GM23338 (cell line): ENCODE measurements around the gene CNGA1. TPM values are rescaled to one million over a fixed set of nuclear protein-coding genes. Genes with fewer than 3 reads are reported as not detected.
"Not testable (repeated sequence)": the region's sequence is repeated elsewhere in the genome, so short reads cannot be mapped to it uniquely, and the experiment has no call there.

Experiments
- ATAC-seq: fragments of 200-7000 bp; cut with Tn5 transposase; 3 replicates; pipeline ENCODE4 v1.9.1; 2020
- DNase-seq: peaks from one replicate; pipeline ENCODE4 v3.0.0-alpha.2; 2015; ENCODE audit warnings: low spot score
- H2AFZ ChIP-seq: fragments of 200-600 bp; sonication (generic); 2 replicates; pipeline ENCODE4 v1.8.0; 2016; ENCODE audit warnings: antibody characterized with exemption, mild to moderate bottlenecking, moderate library complexity
- H3F3A ChIP-seq: fragments of 200-600 bp; sonication (generic); replicated peaks from 2 replicates; pipeline ENCODE4 v1.8.0; 2017; ENCODE audit warnings: antibody characterized with exemption, mixed run types, low read depth
- H3K27ac ChIP-seq: fragments of 200-600 bp; sonication (generic); 2 replicates; pipeline ENCODE4 v1.6.1; 2016; ENCODE audit warnings: low read depth
- H3K27me3 ChIP-seq: fragments of 200-600 bp; sonication (generic); 2 replicates; pipeline ENCODE4 v1.8.0; 2016; ENCODE audit warnings: mild to moderate bottlenecking, mixed run types, moderate library complexity; ENCODE audit not compliant: insufficient read depth
- H3K36me3 ChIP-seq: fragments of 200-600 bp; sonication (generic); 2 replicates; pipeline ENCODE4 v1.8.0; 2016; ENCODE audit warnings: mild to moderate bottlenecking; ENCODE audit not compliant: insufficient read depth
- H3K4me1 ChIP-seq: fragments of 200-600 bp; sonication (generic); 2 replicates; pipeline ENCODE4 v1.8.0; 2016; ENCODE audit warnings: mild to moderate bottlenecking, moderate library complexity; ENCODE audit not compliant: insufficient read depth
- H3K4me2 ChIP-seq: fragments of 200-600 bp; sonication (generic); 2 replicates; pipeline ENCODE4 v1.7.1; 2017; ENCODE audit warnings: mixed run types
- H3K4me3 ChIP-seq: fragments of 200-600 bp; sonication (generic); 2 replicates; pipeline ENCODE4 v1.6.1; 2016; ENCODE audit warnings: mixed run types
- H3K79me2 ChIP-seq: fragments of 200-600 bp; sonication (generic); replicated peaks from 2 replicates; pipeline ENCODE4 v1.8.0; 2017; ENCODE audit warnings: mild to moderate bottlenecking; ENCODE audit not compliant: insufficient read depth
- H3K9me2 ChIP-seq: fragments of 200-600 bp; sonication (generic); 2 replicates; pipeline ENCODE4 v1.8.0; 2017; ENCODE audit not compliant: insufficient read depth
- H4K20me1 ChIP-seq: fragments of 200-600 bp; sonication (generic); replicated peaks from 2 replicates; pipeline ENCODE4 v1.8.0; 2017; ENCODE audit warnings: mild to moderate bottlenecking; ENCODE audit not compliant: insufficient read depth
- H3K27ac Mint-ChIP-seq: 2 replicates; pipeline ENCODE4 v1.8.0; 2020; ENCODE audit warnings: inconsistent platforms, mild to moderate bottlenecking, moderate library complexity, mixed read lengths
- H3K27me3 Mint-ChIP-seq: 3 replicates; pipeline ENCODE4 v1.8.0; 2022; ENCODE audit warnings: low read depth, mild to moderate bottlenecking, moderate library complexity, mixed read lengths, inconsistent platforms; ENCODE audit not compliant: insufficient read depth, poor library complexity
- H3K36me3 Mint-ChIP-seq: 3 replicates; pipeline ENCODE4 v1.8.0; 2021; ENCODE audit warnings: low read depth, mild to moderate bottlenecking, inconsistent platforms, moderate library complexity, mixed read lengths
- H3K4me1 Mint-ChIP-seq: 3 replicates; pipeline ENCODE4 v1.8.0; 2020; ENCODE audit warnings: mild to moderate bottlenecking, inconsistent platforms, mixed read lengths
- H3K4me3 Mint-ChIP-seq: 3 replicates; pipeline ENCODE4 v1.8.0; 2021; ENCODE audit warnings: moderate library complexity, mild to moderate bottlenecking, inconsistent platforms, mixed read lengths
- H3K9me3 Mint-ChIP-seq: 3 replicates; pipeline ENCODE4 v1.8.0; 2020; ENCODE audit warnings: moderate library complexity, mild to moderate bottlenecking, inconsistent platforms, mixed read lengths
- CREB1 ChIP-seq: fragments of 250-450 bp; sonication (Bioruptor Pico); IDR thresholded peaks from 2 replicates; pipeline ENCODE4 v1.5.0; 2020; ENCODE audit warnings: low read depth, mild to moderate bottlenecking, moderate library complexity
- CTCF ChIP-seq, 2 experiments: fragments of 200-600 bp in 1 of 2; sonication (generic) in 1 of 2; conservative IDR thresholded peaks; 2 replicates each; pipeline versions ENCODE4 v1.5.1 to v1.6.1; 2016 to 2017; ENCODE audit warnings: antibody characterized with exemption in 2 of 2, low read depth in 2 of 2, mild to moderate bottlenecking in 2 of 2, moderate library complexity in 1 of 2
- EZH2phosphoT487 ChIP-seq: fragments of 200-600 bp; sonication (generic); IDR thresholded peaks from one replicate; pipeline ENCODE4 v1.8.1; 2018; ENCODE audit warnings: antibody characterized with exemption; ENCODE audit not compliant: unreplicated experiment
- JUNB ChIP-seq: IDR thresholded peaks from one replicate; pipeline ENCODE4 v1.6.1; 2016; ENCODE audit warnings: antibody characterized with exemption; ENCODE audit not compliant: unreplicated experiment
- NANOG ChIP-seq: IDR thresholded peaks from 2 replicates; pipeline ENCODE4 v1.6.1; 2016; ENCODE audit warnings: antibody characterized with exemption, borderline replicate concordance
- REST ChIP-seq: IDR thresholded peaks from one replicate; pipeline ENCODE4 v1.6.1; 2018; ENCODE audit warnings: antibody characterized with exemption; ENCODE audit not compliant: unreplicated experiment
- STAT1 ChIP-seq: IDR thresholded peaks from one replicate; pipeline ENCODE4 v1.6.1; 2016; ENCODE audit warnings: antibody characterized with exemption; ENCODE audit not compliant: unreplicated experiment
- ZNF331 ChIP-seq: fragments of 250-450 bp; sonication (Bioruptor Pico); IDR thresholded peaks from 2 replicates; pipeline ENCODE4 v1.5.0; 2020; ENCODE audit warnings: low read depth, mild to moderate bottlenecking, moderate library complexity
- polyA plus RNA-seq: library from polyadenylated mRNA; unstranded; fragments of >200 nt; fragmentation: Nextera tagmentation; extraction: Ambion mirVana; gene quantifications from 2 replicates; pipeline ENCODE4 v1.2.1, GENCODE V29; 2016
- total RNA-seq: library from RNA; depleted of rRNA; stranded (reverse); fragments of >200 nt; shearing (Covaris generic); gene quantifications from 2 replicates; pipeline ENCODE4 v1.2.3, GENCODE V29; 2014
- TF ChIP-seq, protein P1 (sequence below): IDR thresholded peaks from 2 replicates; pipeline ENCODE4 v1.6.1; 2016; ENCODE audit warnings: antibody characterized with exemption

CNGA1 gene
- total and polyA plus RNA-seq, 2 experiments from 2014 or later = 3.3 to 4.9 TPM

GRCh38 chr4:48012824-48013223, 3.7 kb downstream of the CNGA1 start (continued):
- TF ChIP-seq, protein P1, sequence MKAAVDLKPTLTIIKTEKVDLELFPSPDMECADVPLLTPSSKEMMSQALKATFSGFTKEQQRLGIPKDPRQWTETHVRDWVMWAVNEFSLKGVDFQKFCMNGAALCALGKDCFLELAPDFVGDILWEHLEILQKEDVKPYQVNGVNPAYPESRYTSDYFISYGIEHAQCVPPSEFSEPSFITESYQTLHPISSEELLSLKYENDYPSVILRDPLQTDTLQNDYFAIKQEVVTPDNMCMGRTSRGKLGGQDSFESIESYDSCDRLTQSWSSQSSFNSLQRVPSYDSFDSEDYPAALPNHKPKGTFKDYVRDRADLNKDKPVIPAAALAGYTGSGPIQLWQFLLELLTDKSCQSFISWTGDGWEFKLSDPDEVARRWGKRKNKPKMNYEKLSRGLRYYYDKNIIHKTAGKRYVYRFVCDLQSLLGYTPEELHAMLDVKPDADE = no peak
- TF ChIP-seq ZNF331 (no peak), CREB1 (CRISPR knock-in tag) (no peak), JUNB (no peak), STAT1 (no peak)

- Histone ChIP-seq H3K4me2 (peak overlapping the region; percentile 35), H4K20me1 (no peaks in the 10 kb centered on the region), H3F3A (peaks cover 5% of the 10 kb centered on the region; the same call in 1 of the 2 replicates), H3K4me1 (peaks cover 17% of the 10 kb centered on the region; the same call in 1 of the 2 replicates), H3K9me2 (peaks cover 8% of the 10 kb centered on the region; the same call in 1 of the 2 replicates), H3K4me3 (peak overlapping the region; percentile 38), H3K79me2 (peaks cover 11% of the 10 kb centered on the region), H3K27me3 (no peaks in the 10 kb centered on the region), H3K36me3 (peaks cover 34% of the 10 kb centered on the region), H2AFZ (no peak overlapping the region), H3K27ac (peak overlapping the region; percentile 89)
- H3K4me3 Mint-ChIP-seq = no peak overlapping the region
- peaks cover 16% of the 10 kb centered on the region for H3K4me1 Mint-ChIP-seq
- peaks cover 53% of the 10 kb centered on the region for H3K9me3 Mint-ChIP-seq
- peaks cover 5% of the 10 kb centered on the region for H3K27me3 Mint-ChIP-seq
- H3K27ac Mint-ChIP-seq = no peak overlapping the region
- no peak for TF ChIP-seq CREB1 (CRISPR knock-in tag)
- TF ChIP-seq NANOG = peak; percentile 79
- ATAC-seq (no peak), DNase-seq (peak; percentile 13)
- peaks cover 59% of the 10 kb centered on the region for H3K36me3 Mint-ChIP-seq
Observed at GRCh38 chr4:48011722-48012121, 4.8 kb downstream of the CNGA1 start.

- not testable (repeated sequence) for H3K27ac Mint-ChIP-seq
- Mint-ChIP-seq H3K36me3 (peaks cover 65% of the 10 kb centered on the region), H3K9me3 (peaks cover 61% of the 10 kb centered on the region)
Observed at GRCh38 chr4:48010906-48011305, 5.6 kb downstream of the CNGA1 start.

GRCh38 chr4:48008021-48008596, 8.4 kb downstream of the CNGA1 start:
- Mint-ChIP-seq H3K36me3 (peaks cover 75% of the 10 kb centered on the region), H3K27ac (no peak overlapping the region), H3K27me3 (peaks cover 5% of the 10 kb centered on the region), H3K4me3 (no peak overlapping the region), H3K9me3 (peaks cover 81% of the 10 kb centered on the region), H3K4me1 (peaks cover 11% of the 10 kb centered on the region)
- Histone ChIP-seq H3K79me2 (no peaks in the 10 kb centered on the region), H3K27ac (no peak overlapping the region), H3K27me3 (no peaks in the 10 kb centered on the region), H3F3A (no peaks in the 10 kb centered on the region), H3K4me2 (no peak overlapping the region), H3K9me2 (no peaks in the 10 kb centered on the region), H3K36me3 (peaks cover 56% of the 10 kb centered on the region), H4K20me1 (no peaks in the 10 kb centered on the region), H3K4me1 (peaks cover 16% of the 10 kb centered on the region; the same call in 1 of the 2 replicates), H2AFZ (no peak overlapping the region), H3K4me3 (no peak overlapping the region)
- DNase-seq (peak; percentile 76), ATAC-seq (no peak)
- TF ChIP-seq ZNF331 (no peak), REST (no peak), CREB1 (CRISPR knock-in tag) (no peak), STAT1 (no peak), CTCF (conservative IDR thresholded peaks at IDR 0.05; ENCODE audit: low read depth in 2 of 2) (no peak), JUNB (no peak), EZH2phosphoT487 (no peak)
- TF ChIP-seq, protein P1 = no peak

More at GRCh38 chr4:48010906-48011305, 5.6 kb downstream of the CNGA1 start:
- Histone ChIP-seq H3K36me3 (peaks cover 42% of the 10 kb centered on the region), H3K79me2 (peaks cover 11% of the 10 kb centered on the region), H3K4me1 (peaks cover 17% of the 10 kb centered on the region; the same call in 1 of the 2 replicates), H3K27ac (peak overlapping the region; percentile 89; the same call in 1 of the 2 replicates), H3K4me2 (peak overlapping the region; percentile 35)
- ATAC-seq, H3K4me3 ChIP-seq, H3K9me2 ChIP-seq, H3K27me3 ChIP-seq, H2AFZ ChIP-seq, DNase-seq, H3K4me3 Mint-ChIP-seq, H3K27me3 Mint-ChIP-seq, H4K20me1 ChIP-seq, H3F3A ChIP-seq: not testable (repeated sequence)
- peaks cover 13% of the 10 kb centered on the region for H3K4me1 Mint-ChIP-seq
